Chondrocyte (in vitro differentiated cells): Measurements from ENCODE around the gene TOR1AIP2. TPM values are rescaled to one million over a fixed set of nuclear protein-coding genes. Genes with fewer than 3 reads are reported as not detected.
"Not testable (repeated sequence)": the region's sequence is repeated elsewhere in the genome, so short reads cannot be mapped to it uniquely, and the experiment has no call there.

Source experiments
- DNase-seq: peaks from one replicate; pipeline ENCODE4 v3.0.0; 2021; ENCODE audit warnings: mixed read lengths, low spot score
- H3K27ac Mint-ChIP-seq: one replicate; pipeline ENCODE4 v1.8.0; 2021; ENCODE audit warnings: mild to moderate bottlenecking, moderate library complexity, mixed read lengths; ENCODE audit not compliant: unreplicated experiment
- H3K27me3 Mint-ChIP-seq: 2 replicates; pipeline ENCODE4 v1.8.0; 2021; ENCODE audit warnings: low read depth, mixed read lengths
- H3K36me3 Mint-ChIP-seq: 2 replicates; pipeline ENCODE4 v1.8.0; 2021; ENCODE audit warnings: low read depth, mixed read lengths
- H3K4me1 Mint-ChIP-seq: 2 replicates; pipeline ENCODE4 v1.8.0; 2021; ENCODE audit warnings: low read depth, mild to moderate bottlenecking, mixed read lengths
- H3K4me3 Mint-ChIP-seq: one replicate; pipeline ENCODE4 v1.8.0; 2021; ENCODE audit warnings: mild to moderate bottlenecking, moderate library complexity, mixed read lengths; ENCODE audit not compliant: unreplicated experiment
- H3K9me3 Mint-ChIP-seq: 2 replicates; pipeline ENCODE4 v1.8.0; 2021; ENCODE audit warnings: low read depth, mixed read lengths
- total RNA-seq: library from RNA; stranded (reverse); gene quantifications from 3 replicates; pipeline ENCODE4 v1.2.1, GENCODE V29; 2021
- TF ChIP-seq, protein P1 (sequence below): fragments of 200-600 bp; sonication (generic); IDR thresholded peaks from 2 replicates; pipeline ENCODE4 v1.5.0; 2021; ENCODE audit warnings: antibody characterized with exemption, mild to moderate bottlenecking, moderate library complexity

Gene TOR1AIP2
- total RNA-seq, 1 donor from 2014 or later = 85.8 TPM

DNA sequence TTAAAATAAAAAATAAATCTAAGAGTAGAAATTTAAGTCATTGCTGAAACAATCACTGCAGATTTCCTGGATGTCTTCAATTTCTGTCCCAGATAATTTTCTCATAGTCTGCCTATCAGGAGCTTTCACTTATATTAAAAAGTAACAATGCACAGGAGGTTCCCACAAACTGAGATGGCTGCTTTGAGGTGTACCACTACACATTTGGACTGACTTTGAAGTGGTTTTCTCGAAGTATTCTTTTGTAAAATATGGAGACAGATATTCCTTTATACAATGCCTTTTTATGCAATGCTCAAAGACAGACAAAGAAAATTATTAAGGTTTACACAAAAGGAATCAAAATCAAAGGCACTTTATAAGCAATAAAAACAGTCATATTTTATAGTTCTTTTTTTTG, 24.5 kb downstream of the TOR1AIP2 start:
- no peak for DNase-seq
- Mint-ChIP-seq H3K4me1 (no peaks in the 10 kb centered on the region), H3K4me3 (no peak overlapping the region), H3K36me3 (peaks cover 29% of the 10 kb centered on the region), H3K27me3 (no peaks in the 10 kb centered on the region), H3K27ac (no peak overlapping the region), H3K9me3 (no peaks in the 10 kb centered on the region)
- TF ChIP-seq, protein P1, sequence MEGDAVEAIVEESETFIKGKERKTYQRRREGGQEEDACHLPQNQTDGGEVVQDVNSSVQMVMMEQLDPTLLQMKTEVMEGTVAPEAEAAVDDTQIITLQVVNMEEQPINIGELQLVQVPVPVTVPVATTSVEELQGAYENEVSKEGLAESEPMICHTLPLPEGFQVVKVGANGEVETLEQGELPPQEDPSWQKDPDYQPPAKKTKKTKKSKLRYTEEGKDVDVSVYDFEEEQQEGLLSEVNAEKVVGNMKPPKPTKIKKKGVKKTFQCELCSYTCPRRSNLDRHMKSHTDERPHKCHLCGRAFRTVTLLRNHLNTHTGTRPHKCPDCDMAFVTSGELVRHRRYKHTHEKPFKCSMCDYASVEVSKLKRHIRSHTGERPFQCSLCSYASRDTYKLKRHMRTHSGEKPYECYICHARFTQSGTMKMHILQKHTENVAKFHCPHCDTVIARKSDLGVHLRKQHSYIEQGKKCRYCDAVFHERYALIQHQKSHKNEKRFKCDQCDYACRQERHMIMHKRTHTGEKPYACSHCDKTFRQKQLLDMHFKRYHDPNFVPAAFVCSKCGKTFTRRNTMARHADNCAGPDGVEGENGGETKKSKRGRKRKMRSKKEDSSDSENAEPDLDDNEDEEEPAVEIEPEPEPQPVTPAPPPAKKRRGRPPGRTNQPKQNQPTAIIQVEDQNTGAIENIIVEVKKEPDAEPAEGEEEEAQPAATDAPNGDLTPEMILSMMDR = no peak

DNA sequence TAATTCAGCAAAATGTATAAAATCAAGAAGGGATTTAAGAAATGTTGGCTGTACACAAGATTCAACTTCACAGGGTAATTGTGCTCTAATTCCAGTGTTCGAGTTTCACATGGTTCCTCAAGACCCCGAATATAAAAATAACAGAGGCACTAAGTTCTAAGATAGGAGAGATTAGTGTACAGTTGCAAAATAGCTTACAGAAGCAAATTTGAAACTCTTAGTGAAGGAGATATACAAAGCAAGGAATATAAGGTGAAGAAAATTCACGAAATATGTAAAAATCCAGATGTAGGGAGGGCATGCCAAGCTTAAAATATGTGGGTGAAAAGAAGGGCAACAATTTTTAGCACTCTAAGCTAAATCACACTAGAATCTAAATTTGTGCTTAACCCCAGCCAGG, 29.4 kb downstream of the TOR1AIP2 start:
- H3K4me1 Mint-ChIP-seq = no peaks in the 10 kb centered on the region
- peaks cover 32% of the 10 kb centered on the region for H3K36me3 Mint-ChIP-seq
- H3K4me3 Mint-ChIP-seq = no peak overlapping the region
- TF ChIP-seq, protein P1 = no peak
- no peaks in the 10 kb centered on the region for H3K9me3 Mint-ChIP-seq
- no peak for DNase-seq
- no peaks in the 10 kb centered on the region for H3K27me3 Mint-ChIP-seq
- no peak overlapping the region for H3K27ac Mint-ChIP-seq

DNA sequence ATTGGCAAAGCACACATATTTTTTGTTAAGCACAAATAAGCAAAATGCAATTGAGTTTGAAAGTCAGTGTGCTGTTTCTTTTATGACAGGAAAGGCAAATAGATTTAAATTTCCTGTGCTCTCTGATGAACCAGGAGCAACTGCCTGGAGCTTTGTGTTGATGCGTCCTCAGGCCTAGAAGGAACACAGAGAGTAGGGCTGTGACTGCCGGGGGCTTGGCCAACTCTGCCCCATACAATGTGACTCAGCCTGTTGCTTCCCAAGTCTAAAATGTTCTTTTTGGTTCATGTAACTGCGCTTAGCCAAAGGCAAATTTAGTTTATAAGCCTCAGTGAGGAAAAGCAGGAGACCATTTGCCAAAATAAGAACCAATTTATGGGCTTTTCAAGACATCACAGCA, 37.5 kb downstream of the TOR1AIP2 start:
- H3K27me3 Mint-ChIP-seq = no peaks in the 10 kb centered on the region
- H3K27ac Mint-ChIP-seq = no peak overlapping the region
- TF ChIP-seq, protein P1 = no peak
- no peaks in the 10 kb centered on the region for H3K9me3 Mint-ChIP-seq
- H3K4me3 Mint-ChIP-seq = no peak overlapping the region
- H3K4me1 Mint-ChIP-seq = no peaks in the 10 kb centered on the region
- DNase-seq = no peak
- peaks cover 10% of the 10 kb centered on the region for H3K36me3 Mint-ChIP-seq

DNA sequence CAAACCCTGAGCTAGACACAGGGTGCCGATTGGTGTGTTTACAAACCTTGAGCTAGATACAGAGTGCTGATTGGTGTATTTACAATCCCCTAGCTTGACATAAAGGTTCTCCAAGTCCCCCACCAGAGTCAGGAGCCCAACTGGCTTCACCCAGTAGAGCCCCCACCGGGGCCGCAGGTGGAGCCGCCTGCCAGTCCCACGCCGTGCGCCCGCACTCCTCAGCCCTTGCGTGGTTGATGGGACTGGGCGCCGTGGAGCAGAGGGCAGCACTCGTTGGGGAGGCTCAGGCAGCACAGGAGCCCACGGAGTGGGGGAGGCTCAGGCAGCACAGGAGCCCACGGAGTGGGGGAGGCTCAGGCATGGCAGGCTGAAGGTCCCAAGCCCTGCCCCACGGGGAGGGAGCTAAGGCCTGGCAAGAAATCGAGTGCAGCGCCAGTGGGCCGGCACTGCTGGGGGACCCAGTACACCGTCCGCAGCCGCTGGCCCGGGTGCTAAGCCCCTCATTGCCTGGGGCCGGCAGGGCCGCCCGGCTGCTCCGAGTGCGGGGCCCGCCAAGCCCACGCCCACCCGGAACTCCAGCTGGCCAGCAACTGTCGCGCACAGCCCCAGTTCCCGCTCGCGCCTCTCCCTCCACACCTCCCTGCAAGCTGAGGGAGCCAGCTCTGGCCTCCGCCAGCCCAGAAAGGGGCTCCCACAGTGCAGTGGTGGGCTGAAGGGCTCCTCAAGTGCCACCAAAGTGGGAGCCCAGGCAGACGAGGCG, 40.7 kb downstream of the TOR1AIP2 start:
- peaks cover 11% of the 10 kb centered on the region for H3K36me3 Mint-ChIP-seq
- H3K9me3 Mint-ChIP-seq, H3K27ac Mint-ChIP-seq, DNase-seq, H3K4me3 Mint-ChIP-seq, H3K4me1 Mint-ChIP-seq, H3K27me3 Mint-ChIP-seq: not testable (repeated sequence)

DNA sequence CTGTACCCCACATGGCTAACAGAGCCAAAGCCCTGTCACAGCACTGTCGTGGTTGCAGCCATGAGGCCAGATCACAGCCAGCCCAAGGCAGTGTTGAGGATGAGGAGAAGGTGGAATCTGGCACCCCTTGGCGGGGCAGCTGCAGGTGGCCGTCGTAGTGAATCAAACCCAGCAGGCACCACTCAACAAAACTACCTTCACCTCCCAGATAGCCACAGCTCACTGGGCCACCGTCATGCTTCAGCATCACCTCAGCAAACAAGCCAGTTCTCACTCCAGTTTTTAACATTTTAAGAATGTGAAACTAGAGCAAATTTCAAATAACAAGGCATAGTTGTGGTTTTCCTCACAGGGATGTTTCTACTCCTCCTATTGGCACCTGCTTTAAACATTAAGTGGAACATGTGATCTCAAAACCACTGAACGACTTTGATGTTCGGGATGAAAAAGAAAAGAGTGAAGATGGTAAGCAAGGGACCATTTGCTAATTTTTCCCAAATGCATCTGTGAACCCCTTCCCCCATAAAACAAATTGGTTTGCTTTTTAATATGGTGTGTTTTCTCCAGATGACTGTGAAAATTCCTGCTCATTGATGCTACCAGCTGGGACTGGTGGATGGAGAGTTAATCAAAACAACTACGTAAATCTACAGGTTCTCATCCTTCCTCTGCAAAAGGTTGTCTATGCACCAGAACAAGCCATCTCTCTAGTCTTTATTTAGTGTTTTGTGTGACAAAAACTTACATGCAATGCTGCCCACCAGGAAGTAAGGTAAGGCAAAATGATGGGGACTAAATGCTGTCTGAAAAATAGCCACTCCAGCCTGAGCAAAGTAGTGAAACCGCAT, 45.5 kb downstream of the TOR1AIP2 start:
- H3K4me1 Mint-ChIP-seq = no peaks in the 10 kb centered on the region
- H3K27ac Mint-ChIP-seq = no peak overlapping the region
- no peaks in the 10 kb centered on the region for H3K9me3 Mint-ChIP-seq
- TF ChIP-seq, protein P1 = no peak
- H3K27me3 Mint-ChIP-seq = no peaks in the 10 kb centered on the region
- DNase-seq = no peak
- H3K36me3 Mint-ChIP-seq = peaks cover 6% of the 10 kb centered on the region
- no peak overlapping the region for H3K4me3 Mint-ChIP-seq
